Ammon's horn (tissue), 1 donor: ENCODE measurements around the gene IER2.
"Not testable (repeated sequence)": the region's sequence is repeated elsewhere in the genome, so short reads cannot be mapped to it uniquely, and the experiment has no call there.

Experiments
- DNase-seq: peaks from one replicate; pipeline ENCODE4 v3.0.0-alpha.2; 2016; ENCODE audit warnings: low spot score

Gene IER2

DNA sequence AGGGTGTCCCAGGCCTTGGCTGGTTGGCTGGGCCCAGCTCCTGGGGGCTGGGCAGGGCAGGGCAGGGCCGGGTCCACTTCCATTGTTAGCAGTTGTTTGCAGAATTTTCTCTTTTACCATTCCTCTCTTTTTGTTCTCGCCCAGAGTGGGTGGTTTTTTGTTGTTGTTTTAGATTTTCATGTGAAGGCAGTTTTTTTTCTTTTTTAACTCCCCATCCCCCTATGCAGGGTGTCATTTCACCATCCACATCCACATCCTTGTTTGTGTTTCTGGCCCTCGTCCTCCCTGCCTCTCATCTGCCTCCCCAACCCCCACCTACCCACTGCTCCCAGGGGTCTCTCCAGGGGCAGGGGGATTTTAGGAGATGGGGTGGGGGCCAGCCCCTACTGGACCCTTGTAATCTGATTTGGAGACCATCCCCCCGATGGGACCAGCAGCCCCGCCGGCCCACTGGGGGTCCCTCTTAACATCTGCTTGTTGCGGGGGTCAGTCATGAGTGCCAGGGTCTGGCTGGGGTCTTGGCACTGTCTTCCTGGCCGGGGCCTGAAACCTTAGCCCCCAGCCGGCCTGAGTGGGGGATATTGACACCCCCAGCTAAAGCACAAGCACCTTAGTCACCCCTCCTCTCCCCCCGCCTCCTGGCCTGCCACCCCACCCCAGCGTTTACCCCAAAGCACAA, 10.4 kb upstream of the IER2 start:
- no peak for DNase-seq

DNA sequence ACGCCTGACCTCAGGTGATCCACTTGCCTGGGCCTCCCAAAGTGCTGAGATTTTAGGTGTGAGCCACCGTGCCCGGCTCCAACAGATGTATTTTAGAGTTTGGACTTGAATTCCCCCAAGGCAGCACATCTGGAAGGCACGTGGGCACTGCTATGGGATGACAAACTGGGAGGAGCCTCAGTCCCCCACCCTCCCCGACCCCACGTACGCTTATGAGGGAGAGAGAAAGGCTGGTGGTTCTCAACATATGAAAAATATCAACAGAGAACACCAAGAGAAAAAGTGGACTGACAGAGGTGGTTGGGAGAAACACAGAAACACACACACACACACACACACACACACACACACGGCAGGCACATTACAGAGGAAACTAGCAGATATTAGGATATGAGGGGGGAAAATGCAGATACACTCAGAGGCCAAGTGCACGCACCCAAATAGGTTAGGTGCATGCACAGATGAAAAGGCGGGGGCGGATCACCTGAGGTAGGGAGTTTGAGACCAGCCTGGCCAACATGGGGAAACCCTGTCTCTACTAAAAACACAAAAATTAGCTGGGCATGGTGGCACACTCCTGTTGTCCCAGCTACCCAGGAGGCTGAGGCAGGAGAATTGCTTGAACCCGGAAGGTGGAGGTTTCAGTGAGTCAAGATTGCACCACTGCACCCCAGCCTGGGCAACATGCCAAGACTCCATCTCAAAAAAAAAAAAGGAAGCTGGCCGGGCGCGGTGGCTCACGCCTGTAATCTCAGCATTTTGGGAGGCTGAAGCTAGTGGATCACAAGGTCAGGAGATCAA, 3.2 kb upstream of the IER2 start:
- DNase-seq: no peak

DNA sequence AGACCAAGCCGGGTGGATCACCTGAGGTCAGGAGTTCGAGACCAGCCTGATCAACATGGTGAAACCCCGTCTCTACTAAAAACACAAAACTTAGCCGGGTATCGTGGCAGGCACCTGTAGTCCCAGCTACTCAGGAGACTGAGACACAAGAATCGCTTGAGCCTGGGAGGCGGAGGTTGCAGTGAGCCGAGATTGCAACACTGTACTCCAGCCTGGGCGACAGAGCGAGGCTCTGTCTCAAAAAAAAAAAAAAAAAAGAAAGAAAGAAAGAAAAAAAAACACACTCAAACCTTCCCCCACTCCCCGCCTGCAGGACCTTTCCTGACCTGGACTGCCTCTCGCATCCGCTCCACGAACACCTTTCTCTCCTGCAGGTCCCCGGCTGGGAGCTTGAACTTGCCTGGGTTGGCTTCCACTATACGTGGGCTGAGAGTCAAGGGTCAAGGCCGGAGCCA, 1.0 kb upstream of the IER2 start:
- not testable (repeated sequence) for DNase-seq

DNA sequence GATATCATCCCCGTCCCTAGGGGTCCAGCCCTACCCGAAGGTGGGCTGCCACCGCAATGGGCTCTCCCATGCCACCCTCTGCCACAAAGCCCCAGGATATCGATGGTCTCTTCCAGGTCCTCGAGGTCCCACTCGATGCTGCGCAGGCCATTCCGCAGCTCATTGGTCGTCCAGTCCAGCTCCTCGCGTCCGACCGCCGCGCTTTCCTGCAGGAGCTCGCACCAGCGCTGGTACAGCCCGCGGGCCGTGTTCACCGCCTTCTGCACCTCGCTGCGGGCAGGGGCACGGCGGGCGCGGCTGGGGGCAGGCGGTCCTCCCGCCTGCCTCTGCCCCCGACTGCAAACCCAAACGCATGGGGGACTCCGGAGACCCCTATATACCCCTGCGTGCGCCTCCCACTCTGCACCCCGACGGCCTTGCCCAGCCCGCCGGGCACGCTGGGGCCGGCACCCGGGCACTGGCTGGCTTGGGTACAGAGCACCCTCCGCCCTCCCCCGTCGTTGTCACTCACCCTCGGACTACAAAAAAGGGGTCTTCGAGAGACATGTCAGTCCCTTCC, 504 bp upstream of the IER2 start:
- DNase-seq: peak; percentile 35

DNA sequence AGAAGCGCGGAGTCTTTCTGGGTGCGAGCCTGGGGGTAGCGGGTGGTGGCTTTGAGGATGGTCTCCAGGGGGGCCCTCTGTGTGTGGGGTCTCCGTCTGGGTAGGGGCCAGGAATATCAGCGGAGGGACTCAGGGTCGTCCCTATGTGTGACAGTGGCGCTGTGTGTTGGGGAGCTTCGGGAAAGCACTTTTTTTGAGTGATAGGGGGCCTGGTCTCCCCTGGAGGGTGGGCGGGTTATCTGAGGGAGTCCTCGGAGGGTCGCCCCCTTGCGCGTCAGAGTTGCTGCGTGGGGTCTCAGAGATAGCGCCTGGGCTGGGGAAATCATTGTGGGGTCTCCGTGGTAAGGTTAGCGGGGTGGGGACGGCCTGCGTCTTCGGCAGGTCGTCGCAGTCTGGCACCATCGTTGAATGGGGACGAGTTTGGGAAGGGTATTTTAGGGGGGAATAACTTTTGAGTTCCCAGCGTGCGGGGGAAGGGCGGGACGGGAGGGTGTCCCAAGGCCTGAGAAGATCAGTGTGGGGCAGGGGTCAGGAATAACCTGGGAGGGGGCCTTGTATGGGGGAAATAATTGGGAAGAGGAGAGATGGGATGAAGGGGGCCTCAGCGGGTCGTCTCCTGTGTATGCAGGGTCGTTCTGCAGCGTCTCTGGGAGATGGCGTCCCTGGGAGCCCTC, 857 bp downstream of the IER2 start:
- DNase-seq: no peak

DNA sequence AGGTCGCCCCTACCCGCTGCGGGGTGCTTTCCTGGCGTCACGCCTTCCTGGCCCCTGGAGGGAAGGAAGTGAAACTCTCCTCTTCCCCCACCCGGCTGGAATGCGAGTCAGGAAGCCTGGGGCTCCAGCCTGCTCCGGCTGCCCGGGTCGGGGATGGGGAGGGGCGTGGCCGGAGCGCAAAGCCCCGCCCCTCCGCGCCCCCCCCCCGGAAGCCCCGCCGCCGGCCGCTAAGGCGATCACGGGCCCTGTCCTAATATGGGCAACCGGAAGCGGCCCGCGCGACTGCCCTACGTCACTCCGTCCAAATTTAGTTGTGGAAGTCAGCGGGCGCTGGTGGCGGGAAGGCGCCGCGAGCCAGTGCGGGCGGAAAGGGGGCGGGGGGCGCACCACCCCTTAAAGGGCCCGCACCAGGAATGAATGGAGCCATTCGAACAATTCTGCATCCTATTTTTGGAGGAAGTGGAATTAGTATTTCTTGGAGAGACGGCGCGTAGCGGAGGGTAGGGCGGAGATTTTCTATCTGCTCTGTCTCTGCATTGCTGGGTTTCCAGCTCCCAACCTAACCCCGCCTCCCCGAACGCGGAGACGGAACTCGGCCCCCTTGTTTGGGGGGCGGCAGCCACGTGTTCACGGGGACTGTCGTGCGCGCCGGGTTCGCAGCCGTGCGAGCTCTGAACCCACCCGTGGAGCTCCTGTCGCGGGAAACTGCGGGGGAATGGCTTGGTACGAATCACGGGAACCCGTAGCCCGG, 1.6 kb downstream of the IER2 start:
- peak; percentile 97 for DNase-seq

DNA sequence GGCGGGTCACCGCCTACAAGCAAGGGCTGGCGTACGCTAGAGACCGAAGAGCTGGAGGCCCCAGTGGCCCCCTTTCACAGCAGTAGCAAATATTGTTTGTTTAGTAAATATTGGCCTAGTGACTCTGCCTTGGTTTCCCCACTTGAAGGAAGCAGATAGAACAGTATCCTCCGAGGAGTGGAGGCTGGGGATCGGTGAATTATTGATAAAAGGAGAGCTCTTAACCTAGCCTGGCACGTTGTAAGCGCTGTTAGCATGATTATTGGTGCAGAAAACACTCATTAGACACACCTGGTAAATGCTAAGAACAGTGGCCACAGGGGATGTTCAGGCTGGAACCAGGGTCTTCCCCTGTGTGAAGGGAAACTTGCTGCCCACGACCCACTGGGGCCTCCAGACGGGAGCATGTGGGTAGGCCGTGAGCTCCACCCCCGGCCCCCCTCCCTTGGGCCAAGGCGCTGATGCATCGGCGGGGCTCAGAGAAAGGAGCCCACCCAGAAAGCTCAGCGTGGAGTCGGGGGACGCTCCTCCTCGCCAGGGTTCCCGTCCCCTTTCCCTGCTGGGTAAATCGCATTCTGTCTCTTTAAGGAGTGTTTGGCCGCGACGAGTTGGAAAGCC, 2.3 kb downstream of the IER2 start:
- DNase-seq: no peak

DNA sequence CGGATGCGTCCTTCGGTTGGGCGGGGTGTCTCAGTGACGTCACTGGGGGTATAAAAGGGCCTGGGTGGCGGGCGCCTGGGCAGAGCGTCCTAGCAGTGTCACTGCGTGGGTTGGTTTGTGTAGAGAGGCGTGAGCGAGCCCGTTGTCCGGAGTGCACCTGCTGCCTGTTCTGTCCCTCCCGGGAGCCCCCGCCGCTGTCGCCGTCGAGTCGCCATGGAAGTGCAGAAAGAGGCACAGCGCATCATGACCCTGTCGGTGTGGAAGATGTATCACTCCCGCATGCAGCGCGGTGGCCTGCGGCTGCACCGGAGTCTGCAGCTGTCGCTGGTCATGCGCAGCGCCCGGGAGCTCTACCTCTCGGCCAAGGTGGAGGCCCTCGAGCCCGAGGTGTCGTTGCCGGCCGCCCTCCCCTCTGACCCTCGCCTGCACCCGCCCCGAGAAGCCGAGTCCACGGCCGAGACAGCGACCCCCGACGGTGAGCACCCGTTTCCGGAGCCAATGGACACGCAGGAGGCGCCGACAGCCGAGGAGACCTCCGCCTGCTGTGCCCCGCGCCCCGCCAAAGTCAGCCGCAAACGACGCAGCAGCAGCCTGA, 2.9 kb downstream of the IER2 start:
- DNase-seq: peak; percentile 96

DNA sequence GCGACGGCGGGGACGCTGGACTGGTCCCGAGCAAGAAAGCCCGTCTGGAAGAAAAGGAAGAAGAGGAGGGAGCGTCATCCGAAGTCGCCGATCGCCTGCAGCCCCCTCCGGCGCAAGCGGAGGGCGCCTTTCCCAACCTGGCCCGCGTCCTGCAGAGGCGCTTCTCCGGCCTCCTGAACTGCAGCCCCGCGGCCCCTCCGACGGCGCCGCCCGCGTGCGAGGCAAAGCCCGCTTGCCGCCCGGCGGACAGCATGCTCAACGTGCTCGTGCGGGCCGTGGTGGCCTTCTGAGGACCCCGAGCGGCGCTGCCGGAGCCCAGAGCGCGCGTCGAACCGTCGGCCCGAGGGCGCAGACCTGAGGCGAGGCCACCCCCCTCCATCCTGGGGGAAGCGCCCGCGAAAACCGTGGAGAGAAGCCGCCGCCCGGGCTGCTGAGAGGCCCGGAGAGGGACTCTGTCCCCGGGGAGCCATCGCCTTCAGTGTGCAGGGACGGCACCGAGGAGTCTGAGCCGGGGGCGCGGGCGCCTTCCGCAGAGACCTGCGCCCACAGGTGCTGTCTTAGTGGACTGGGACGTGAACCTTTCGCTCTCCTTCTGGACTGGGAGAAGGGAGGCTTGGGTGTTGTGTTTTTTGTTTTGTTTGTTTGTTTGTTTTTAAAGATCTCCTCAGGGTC, 3.5 kb downstream of the IER2 start:
- no peak for DNase-seq

DNA sequence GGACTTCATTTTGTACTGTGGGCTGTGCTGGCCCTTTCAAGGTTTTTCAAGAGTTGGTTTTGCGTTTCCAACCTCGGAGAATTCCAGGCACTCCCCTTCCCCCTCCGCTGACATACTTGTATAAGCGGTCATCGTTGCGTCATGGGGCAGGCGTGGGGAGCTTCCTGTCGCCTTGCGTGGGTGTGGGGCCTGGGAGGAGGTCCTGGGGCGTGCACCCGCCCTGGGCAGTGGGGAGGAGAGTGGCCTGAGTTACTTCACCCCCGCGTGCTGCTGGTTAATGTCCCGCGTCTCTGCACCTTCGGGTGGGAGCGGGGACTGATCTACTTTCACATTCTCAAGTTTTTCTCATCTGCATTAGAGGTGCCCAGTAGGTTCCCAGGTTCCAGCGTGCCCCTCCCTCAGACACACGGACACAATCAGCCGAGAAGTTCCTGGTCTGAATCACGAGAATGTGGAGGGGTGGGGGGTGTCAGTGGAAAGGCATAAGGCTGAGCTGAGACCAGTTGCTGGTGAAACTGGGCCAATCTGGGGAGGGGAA, 4.1 kb downstream of the IER2 start:
- DNase-seq: peak; percentile 72

DNA sequence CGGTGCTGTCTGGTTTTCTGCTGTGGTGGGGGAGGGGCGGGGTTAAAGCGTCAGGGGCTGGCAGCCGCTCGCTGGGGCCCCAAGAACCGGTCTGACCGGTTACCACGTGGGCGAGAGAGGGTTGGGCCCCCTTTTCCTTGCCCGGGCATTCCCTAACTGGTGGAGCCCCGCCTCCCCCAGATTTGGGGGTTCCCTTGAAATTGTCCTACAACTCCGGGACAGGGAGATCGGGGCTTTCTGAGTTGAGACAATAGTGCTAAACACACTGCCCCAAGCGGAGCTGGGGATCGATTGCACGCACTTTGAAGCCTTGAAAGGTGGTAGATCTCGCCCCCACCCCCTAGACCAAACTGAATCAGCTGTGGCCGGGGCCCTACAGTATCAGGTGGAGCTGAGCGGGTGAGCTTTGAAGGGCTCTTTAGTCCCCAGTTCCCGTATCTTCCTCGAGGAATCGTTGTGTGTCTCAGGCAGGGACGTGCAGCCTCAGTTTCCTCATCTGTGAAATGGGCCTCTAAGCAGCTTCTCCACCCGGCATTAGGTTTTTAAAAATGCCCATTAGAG, 4.8 kb downstream of the IER2 start:
- DNase-seq: no peak

DNA sequence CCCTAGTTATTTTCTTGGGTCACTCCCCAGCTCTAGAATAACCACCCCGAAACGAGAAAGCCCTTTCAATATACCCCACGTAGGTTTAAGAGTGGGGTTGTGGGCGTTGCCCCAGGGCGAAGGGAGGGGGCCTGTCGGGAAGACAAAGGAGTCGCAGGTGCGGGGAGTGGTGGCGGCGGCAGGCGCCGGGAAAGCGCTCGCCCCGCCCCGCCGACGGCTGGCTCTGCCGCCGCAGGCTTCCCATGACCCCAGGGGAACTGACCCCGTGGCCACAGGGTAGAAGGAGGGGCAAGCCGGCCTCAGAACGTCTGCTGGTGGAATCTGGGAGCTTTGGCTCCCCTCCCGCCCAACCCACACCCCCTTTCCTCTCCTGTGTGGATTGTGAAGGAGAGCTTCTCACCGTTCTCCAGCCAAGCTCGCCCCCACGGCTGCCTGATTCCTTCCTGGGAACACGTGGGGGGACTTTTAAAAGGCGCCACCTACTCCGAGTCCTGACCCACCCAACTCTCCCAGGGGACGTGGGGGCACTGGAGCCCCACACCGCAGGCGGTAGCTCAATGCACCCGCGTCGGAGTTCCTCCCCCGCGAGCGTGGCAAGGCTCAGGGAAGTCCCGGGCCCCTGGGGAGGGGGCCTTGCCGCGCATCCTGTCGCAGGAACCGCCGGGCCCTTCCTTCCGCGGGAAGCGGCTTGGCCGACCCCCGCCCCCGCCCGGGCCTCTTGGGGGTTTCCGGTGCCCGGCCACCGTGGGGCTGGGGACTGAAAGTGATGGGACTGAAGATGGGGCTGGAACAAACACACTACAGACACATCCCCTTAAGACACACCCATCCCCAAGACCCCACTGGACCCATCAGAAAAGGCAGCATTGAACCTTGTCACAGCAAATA, 5.5 kb downstream of the IER2 start:
- DNase-seq: no peak

DNA sequence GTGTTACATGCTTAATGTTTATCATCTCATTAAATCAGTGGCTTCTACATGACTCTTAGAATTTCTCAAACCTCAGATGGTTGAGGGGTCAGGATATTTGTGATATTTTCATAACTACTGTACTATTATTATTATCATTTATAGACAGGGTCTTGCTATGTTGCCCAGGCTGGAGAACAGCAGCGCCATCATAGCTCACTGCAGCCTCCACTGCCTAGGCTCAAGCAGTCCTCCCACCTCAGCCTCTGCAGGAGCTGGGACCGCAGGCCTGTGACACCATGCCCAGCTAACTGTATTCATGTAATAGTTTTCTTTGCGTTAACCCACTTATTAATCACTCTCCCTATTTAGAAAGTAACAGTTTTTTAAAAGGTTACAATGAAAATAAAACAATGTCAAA, 9.5 kb downstream of the IER2 start:
- DNase-seq: no peak

DNA sequence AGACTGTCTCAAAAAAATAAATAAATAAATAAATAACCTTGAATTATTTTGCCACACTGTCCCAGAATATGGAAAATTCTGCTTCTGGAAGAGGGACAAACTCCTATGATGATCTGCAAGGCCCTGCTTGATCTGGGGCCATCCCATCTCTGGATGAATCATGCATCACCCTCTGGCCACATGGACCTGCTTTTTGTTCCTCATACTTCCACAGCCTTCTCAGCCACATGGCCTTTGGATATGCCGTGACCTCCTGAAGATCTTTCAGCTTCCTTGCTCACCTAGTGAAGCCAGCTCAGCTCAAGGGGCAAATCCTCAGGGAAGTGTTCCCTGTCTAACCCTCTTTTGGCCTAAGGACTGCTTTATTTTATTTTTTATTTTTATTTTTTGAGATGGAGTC, 10.3 kb downstream of the IER2 start:
- DNase-seq: no peak

DNA sequence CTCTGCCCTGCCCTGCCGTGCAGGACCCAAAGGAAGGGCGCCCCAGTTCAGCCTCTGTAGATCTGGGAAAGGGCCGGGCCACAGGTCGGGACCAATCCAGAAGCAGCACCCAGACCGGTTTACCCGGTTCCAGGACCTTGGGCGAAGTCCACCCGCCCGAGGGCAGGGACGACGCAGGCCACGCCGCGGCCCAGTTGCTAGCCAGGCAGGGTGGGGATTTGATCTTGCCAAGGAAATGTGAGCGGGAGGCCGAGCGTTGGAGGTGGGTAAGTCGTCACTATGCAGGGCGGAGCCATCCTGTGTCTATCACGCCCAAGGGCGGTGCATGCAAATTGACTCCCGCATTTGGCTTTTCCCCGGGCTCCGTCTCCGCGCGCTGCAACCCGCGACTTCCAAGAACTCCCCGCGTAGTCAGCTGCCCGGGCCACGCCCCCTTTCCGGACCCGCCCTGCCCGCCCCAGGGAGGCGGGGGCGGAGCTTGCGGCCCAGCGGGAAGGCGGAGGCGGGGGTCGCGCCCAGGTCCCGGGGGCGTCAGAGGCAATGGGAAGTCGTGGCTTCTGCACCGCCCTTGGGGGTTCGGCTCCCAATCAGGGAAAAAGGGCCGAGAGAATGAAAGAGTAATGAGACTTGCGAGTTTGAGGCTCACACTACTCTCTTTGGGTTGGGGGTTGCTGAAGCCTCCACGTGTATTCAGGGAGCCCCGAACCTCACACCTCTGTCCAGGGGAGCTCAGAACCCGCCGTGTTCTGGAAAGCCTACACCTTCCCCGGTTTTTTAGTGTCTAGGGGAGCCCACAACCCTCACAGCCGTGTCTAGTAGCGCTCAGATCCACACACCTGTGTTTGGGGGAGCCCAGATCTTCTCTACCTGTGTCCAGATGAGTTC, 12.8 kb downstream of the IER2 start:
- peak; percentile 97 for DNase-seq

DNA sequence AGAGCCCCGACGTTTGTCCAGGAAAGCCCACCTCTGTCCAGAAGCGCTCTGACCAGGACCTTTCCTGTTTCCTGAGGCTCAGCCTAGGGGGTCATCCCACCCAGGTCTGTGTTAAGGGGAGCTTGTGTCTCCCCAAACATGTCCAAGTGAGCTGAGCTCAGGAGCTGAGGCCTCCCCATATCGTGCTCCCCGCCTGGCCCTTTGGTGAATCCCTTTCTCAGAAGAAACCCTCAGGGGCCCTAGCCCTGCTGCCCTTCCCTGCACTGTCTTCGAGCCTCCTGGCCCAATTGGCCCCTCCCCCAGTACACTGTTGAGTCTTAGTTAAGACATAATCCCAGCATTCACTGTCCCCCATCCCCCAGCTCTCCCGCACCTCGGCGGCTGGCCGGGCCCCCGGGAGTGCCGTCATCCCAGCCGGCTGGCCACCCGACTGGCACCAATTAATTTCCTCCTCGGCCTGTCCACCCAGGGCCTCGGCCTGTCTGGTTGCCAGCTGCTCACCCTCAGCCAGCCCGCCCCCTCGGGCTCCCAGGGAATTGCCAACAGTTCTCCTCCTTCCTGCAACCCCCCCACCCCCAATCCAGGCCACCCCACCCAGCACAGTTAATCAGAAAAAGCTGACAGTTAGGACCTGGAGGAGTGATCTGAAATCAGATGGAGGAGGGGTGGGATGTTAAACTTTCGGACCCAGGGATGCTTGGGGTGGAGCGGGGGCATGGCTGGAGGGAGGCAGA, 13.6 kb downstream of the IER2 start:
- DNase-seq: peak; percentile 55
